Uterus (tissue), 2 donors: ENCODE measurements around the gene PFDN4.

Experiments used
- CTCF ChIP-seq, 4 experiments: fragments of 200-600 bp in 2 of 4; fragments of 450-650 bp in 2 of 4; sonication (generic) in 2 of 4; IDR thresholded peaks; one replicate each; pipeline ENCODE4 v1.5.1; 2016 to 2019; ENCODE audit warnings: antibody characterized with exemption in 4 of 4, mild to moderate bottlenecking in 2 of 4, moderate library complexity in 1 of 4
- POLR2A ChIP-seq, 2 donors: fragments of 450-650 bp; IDR thresholded peaks; one replicate each; pipeline ENCODE4 v1.6.1; 2016; ENCODE audit warnings: antibody characterized with exemption in 2 of 2, mild to moderate bottlenecking in 1 of 2, moderate library complexity in 1 of 2

- no peak for TF ChIP-seq CTCF (IDR thresholded peaks at IDR 0.05)
- TF ChIP-seq POLR2A (IDR thresholded peaks at IDR 0.05), result no peak
Observed at GRCh38 chr20:54267483-54268003, 59.7 kb downstream of the PFDN4 start.
